GM23338 (cell line): ENCODE measurements around the gene ATP6V1G3. TPM values are rescaled to one million over a fixed set of nuclear protein-coding genes. Genes with fewer than 3 reads are reported as not detected.

Experiments
- ATAC-seq: fragments of 200-7000 bp; cut with Tn5 transposase; 3 replicates; pipeline ENCODE4 v1.9.1; 2020
- DNase-seq: peaks from one replicate; pipeline ENCODE4 v3.0.0-alpha.2; 2015; ENCODE audit warnings: low spot score
- H2AFZ ChIP-seq: fragments of 200-600 bp; sonication (generic); 2 replicates; pipeline ENCODE4 v1.8.0; 2016; ENCODE audit warnings: antibody characterized with exemption, mild to moderate bottlenecking, moderate library complexity
- H3F3A ChIP-seq: fragments of 200-600 bp; sonication (generic); replicated peaks from 2 replicates; pipeline ENCODE4 v1.8.0; 2017; ENCODE audit warnings: antibody characterized with exemption, mixed run types, low read depth
- H3K27ac ChIP-seq: fragments of 200-600 bp; sonication (generic); 2 replicates; pipeline ENCODE4 v1.6.1; 2016; ENCODE audit warnings: low read depth
- H3K27me3 ChIP-seq: fragments of 200-600 bp; sonication (generic); 2 replicates; pipeline ENCODE4 v1.8.0; 2016; ENCODE audit warnings: mild to moderate bottlenecking, mixed run types, moderate library complexity; ENCODE audit not compliant: insufficient read depth
- H3K36me3 ChIP-seq: fragments of 200-600 bp; sonication (generic); 2 replicates; pipeline ENCODE4 v1.8.0; 2016; ENCODE audit warnings: mild to moderate bottlenecking; ENCODE audit not compliant: insufficient read depth
- H3K4me1 ChIP-seq: fragments of 200-600 bp; sonication (generic); 2 replicates; pipeline ENCODE4 v1.8.0; 2016; ENCODE audit warnings: mild to moderate bottlenecking, moderate library complexity; ENCODE audit not compliant: insufficient read depth
- H3K4me2 ChIP-seq: fragments of 200-600 bp; sonication (generic); 2 replicates; pipeline ENCODE4 v1.7.1; 2017; ENCODE audit warnings: mixed run types
- H3K4me3 ChIP-seq: fragments of 200-600 bp; sonication (generic); 2 replicates; pipeline ENCODE4 v1.6.1; 2016; ENCODE audit warnings: mixed run types
- H3K79me2 ChIP-seq: fragments of 200-600 bp; sonication (generic); replicated peaks from 2 replicates; pipeline ENCODE4 v1.8.0; 2017; ENCODE audit warnings: mild to moderate bottlenecking; ENCODE audit not compliant: insufficient read depth
- H3K9me2 ChIP-seq: fragments of 200-600 bp; sonication (generic); 2 replicates; pipeline ENCODE4 v1.8.0; 2017; ENCODE audit not compliant: insufficient read depth
- H4K20me1 ChIP-seq: fragments of 200-600 bp; sonication (generic); replicated peaks from 2 replicates; pipeline ENCODE4 v1.8.0; 2017; ENCODE audit warnings: mild to moderate bottlenecking; ENCODE audit not compliant: insufficient read depth
- H3K27ac Mint-ChIP-seq: 2 replicates; pipeline ENCODE4 v1.8.0; 2020; ENCODE audit warnings: inconsistent platforms, mild to moderate bottlenecking, moderate library complexity, mixed read lengths
- H3K27me3 Mint-ChIP-seq: 3 replicates; pipeline ENCODE4 v1.8.0; 2022; ENCODE audit warnings: low read depth, mild to moderate bottlenecking, moderate library complexity, mixed read lengths, inconsistent platforms; ENCODE audit not compliant: insufficient read depth, poor library complexity
- H3K36me3 Mint-ChIP-seq: 3 replicates; pipeline ENCODE4 v1.8.0; 2021; ENCODE audit warnings: low read depth, mild to moderate bottlenecking, inconsistent platforms, moderate library complexity, mixed read lengths
- H3K4me1 Mint-ChIP-seq: 3 replicates; pipeline ENCODE4 v1.8.0; 2020; ENCODE audit warnings: mild to moderate bottlenecking, inconsistent platforms, mixed read lengths
- H3K4me3 Mint-ChIP-seq: 3 replicates; pipeline ENCODE4 v1.8.0; 2021; ENCODE audit warnings: moderate library complexity, mild to moderate bottlenecking, inconsistent platforms, mixed read lengths
- H3K9me3 Mint-ChIP-seq: 3 replicates; pipeline ENCODE4 v1.8.0; 2020; ENCODE audit warnings: moderate library complexity, mild to moderate bottlenecking, inconsistent platforms, mixed read lengths
- CREB1 ChIP-seq: fragments of 250-450 bp; sonication (Bioruptor Pico); IDR thresholded peaks from 2 replicates; pipeline ENCODE4 v1.5.0; 2020; ENCODE audit warnings: low read depth, mild to moderate bottlenecking, moderate library complexity
- EZH2 ChIP-seq: fragments of 200-600 bp; sonication (generic); IDR thresholded peaks from one replicate; pipeline ENCODE4 v1.8.0; 2017; ENCODE audit warnings: antibody characterized with exemption, mild to moderate bottlenecking, low read depth; ENCODE audit not compliant: unreplicated experiment
- EZH2phosphoT487 ChIP-seq: fragments of 200-600 bp; sonication (generic); IDR thresholded peaks from one replicate; pipeline ENCODE4 v1.8.1; 2018; ENCODE audit warnings: antibody characterized with exemption; ENCODE audit not compliant: unreplicated experiment
- JUNB ChIP-seq: IDR thresholded peaks from one replicate; pipeline ENCODE4 v1.6.1; 2016; ENCODE audit warnings: antibody characterized with exemption; ENCODE audit not compliant: unreplicated experiment
- NANOG ChIP-seq: IDR thresholded peaks from 2 replicates; pipeline ENCODE4 v1.6.1; 2016; ENCODE audit warnings: antibody characterized with exemption, borderline replicate concordance
- POLR2AphosphoS5 ChIP-seq: IDR thresholded peaks from 2 replicates; pipeline ENCODE4 v1.6.1; 2016; ENCODE audit warnings: antibody characterized with exemption, low read depth
- STAT1 ChIP-seq: IDR thresholded peaks from one replicate; pipeline ENCODE4 v1.6.1; 2016; ENCODE audit warnings: antibody characterized with exemption; ENCODE audit not compliant: unreplicated experiment
- ZNF114 ChIP-seq: fragments of 250-450 bp; sonication (Bioruptor Pico); IDR thresholded peaks from 2 replicates; pipeline ENCODE4 v1.5.0; 2020; ENCODE audit warnings: mild to moderate bottlenecking, moderate library complexity
- ZNF331 ChIP-seq: fragments of 250-450 bp; sonication (Bioruptor Pico); IDR thresholded peaks from 2 replicates; pipeline ENCODE4 v1.5.0; 2020; ENCODE audit warnings: low read depth, mild to moderate bottlenecking, moderate library complexity
- polyA plus RNA-seq: library from polyadenylated mRNA; unstranded; fragments of >200 nt; fragmentation: Nextera tagmentation; extraction: Ambion mirVana; gene quantifications from 2 replicates; pipeline ENCODE4 v1.2.1, GENCODE V29; 2016
- total RNA-seq: library from RNA; depleted of rRNA; stranded (reverse); fragments of >200 nt; shearing (Covaris generic); gene quantifications from 2 replicates; pipeline ENCODE4 v1.2.3, GENCODE V29; 2014
- TF ChIP-seq, protein P1 (sequence below): IDR thresholded peaks from one replicate; pipeline ENCODE4 v1.6.1; 2018; ENCODE audit warnings: antibody characterized with exemption; ENCODE audit not compliant: unreplicated experiment
- TF ChIP-seq, protein P2 (sequence below), 2 experiments: fragments of 200-600 bp in 1 of 2; sonication (generic) in 1 of 2; conservative IDR thresholded peaks; 2 replicates each; pipeline versions ENCODE4 v1.5.1 to v1.6.1; 2016 to 2017; ENCODE audit warnings: antibody characterized with exemption in 2 of 2, low read depth in 2 of 2, mild to moderate bottlenecking in 2 of 2, moderate library complexity in 1 of 2
- TF ChIP-seq, protein P3 (sequence below): fragments of 250-450 bp; sonication (Bioruptor Pico); IDR thresholded peaks from 2 replicates; pipeline ENCODE4 v1.5.0; 2020; ENCODE audit warnings: mild to moderate bottlenecking, moderate library complexity
- TF ChIP-seq, protein P4 (sequence below): IDR thresholded peaks from 2 replicates; pipeline ENCODE4 v1.6.1; 2016; ENCODE audit warnings: antibody characterized with exemption

Gene ATP6V1G3
- total and polyA plus RNA-seq, 2 experiments from 2014 or later = not detected

DNA sequence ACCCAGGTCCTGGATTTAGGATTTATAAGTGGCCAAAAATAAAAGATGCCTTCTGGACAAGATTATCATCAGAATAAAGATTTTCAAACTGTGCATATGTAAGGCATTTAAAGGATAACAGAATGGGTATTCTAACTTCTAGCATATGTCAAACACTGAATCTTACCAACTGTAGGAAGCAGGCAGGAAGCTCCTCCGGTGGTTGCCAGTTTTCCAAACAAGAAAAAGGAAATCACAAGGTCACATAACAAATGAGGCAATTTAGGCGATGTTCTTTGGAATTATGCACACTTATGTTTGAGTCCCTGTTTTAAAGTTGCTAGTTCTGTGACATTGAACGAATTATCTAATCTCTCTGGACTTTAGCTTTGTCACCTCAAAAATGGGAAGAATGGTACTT, 48.9 kb downstream of the ATP6V1G3 start:
- Histone ChIP-seq H3K4me3 (no peak overlapping the region), H4K20me1 (no peaks in the 10 kb centered on the region), H3K79me2 (no peaks in the 10 kb centered on the region), H3F3A (no peaks in the 10 kb centered on the region), H3K9me2 (no peaks in the 10 kb centered on the region), H3K27me3 (no peaks in the 10 kb centered on the region), H3K36me3 (no peaks in the 10 kb centered on the region), H3K4me2 (no peak overlapping the region), H3K4me1 (no peaks in the 10 kb centered on the region), H3K27ac (no peak overlapping the region), H2AFZ (no peak overlapping the region)
- ATAC-seq = no peak
- TF ChIP-seq, protein P1, sequence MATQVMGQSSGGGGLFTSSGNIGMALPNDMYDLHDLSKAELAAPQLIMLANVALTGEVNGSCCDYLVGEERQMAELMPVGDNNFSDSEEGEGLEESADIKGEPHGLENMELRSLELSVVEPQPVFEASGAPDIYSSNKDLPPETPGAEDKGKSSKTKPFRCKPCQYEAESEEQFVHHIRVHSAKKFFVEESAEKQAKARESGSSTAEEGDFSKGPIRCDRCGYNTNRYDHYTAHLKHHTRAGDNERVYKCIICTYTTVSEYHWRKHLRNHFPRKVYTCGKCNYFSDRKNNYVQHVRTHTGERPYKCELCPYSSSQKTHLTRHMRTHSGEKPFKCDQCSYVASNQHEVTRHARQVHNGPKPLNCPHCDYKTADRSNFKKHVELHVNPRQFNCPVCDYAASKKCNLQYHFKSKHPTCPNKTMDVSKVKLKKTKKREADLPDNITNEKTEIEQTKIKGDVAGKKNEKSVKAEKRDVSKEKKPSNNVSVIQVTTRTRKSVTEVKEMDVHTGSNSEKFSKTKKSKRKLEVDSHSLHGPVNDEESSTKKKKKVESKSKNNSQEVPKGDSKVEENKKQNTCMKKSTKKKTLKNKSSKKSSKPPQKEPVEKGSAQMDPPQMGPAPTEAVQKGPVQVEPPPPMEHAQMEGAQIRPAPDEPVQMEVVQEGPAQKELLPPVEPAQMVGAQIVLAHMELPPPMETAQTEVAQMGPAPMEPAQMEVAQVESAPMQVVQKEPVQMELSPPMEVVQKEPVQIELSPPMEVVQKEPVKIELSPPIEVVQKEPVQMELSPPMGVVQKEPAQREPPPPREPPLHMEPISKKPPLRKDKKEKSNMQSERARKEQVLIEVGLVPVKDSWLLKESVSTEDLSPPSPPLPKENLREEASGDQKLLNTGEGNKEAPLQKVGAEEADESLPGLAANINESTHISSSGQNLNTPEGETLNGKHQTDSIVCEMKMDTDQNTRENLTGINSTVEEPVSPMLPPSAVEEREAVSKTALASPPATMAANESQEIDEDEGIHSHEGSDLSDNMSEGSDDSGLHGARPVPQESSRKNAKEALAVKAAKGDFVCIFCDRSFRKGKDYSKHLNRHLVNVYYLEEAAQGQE = no peak
- TF ChIP-seq CREB1 (CRISPR knock-in tag) (no peak), NANOG (no peak), POLR2AphosphoS5 (no peak), STAT1 (no peak), ZNF114 (CRISPR knock-in tag) (no peak), ZNF331 (CRISPR knock-in tag) (no peak), EZH2phosphoT487 (no peak), EZH2 (no peak), JUNB (no peak)
- TF ChIP-seq, protein P2, sequence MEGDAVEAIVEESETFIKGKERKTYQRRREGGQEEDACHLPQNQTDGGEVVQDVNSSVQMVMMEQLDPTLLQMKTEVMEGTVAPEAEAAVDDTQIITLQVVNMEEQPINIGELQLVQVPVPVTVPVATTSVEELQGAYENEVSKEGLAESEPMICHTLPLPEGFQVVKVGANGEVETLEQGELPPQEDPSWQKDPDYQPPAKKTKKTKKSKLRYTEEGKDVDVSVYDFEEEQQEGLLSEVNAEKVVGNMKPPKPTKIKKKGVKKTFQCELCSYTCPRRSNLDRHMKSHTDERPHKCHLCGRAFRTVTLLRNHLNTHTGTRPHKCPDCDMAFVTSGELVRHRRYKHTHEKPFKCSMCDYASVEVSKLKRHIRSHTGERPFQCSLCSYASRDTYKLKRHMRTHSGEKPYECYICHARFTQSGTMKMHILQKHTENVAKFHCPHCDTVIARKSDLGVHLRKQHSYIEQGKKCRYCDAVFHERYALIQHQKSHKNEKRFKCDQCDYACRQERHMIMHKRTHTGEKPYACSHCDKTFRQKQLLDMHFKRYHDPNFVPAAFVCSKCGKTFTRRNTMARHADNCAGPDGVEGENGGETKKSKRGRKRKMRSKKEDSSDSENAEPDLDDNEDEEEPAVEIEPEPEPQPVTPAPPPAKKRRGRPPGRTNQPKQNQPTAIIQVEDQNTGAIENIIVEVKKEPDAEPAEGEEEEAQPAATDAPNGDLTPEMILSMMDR (conservative IDR thresholded peaks at IDR 0.05; ENCODE audit: low read depth in 2 of 2) = no peak
- TF ChIP-seq, protein P3, sequence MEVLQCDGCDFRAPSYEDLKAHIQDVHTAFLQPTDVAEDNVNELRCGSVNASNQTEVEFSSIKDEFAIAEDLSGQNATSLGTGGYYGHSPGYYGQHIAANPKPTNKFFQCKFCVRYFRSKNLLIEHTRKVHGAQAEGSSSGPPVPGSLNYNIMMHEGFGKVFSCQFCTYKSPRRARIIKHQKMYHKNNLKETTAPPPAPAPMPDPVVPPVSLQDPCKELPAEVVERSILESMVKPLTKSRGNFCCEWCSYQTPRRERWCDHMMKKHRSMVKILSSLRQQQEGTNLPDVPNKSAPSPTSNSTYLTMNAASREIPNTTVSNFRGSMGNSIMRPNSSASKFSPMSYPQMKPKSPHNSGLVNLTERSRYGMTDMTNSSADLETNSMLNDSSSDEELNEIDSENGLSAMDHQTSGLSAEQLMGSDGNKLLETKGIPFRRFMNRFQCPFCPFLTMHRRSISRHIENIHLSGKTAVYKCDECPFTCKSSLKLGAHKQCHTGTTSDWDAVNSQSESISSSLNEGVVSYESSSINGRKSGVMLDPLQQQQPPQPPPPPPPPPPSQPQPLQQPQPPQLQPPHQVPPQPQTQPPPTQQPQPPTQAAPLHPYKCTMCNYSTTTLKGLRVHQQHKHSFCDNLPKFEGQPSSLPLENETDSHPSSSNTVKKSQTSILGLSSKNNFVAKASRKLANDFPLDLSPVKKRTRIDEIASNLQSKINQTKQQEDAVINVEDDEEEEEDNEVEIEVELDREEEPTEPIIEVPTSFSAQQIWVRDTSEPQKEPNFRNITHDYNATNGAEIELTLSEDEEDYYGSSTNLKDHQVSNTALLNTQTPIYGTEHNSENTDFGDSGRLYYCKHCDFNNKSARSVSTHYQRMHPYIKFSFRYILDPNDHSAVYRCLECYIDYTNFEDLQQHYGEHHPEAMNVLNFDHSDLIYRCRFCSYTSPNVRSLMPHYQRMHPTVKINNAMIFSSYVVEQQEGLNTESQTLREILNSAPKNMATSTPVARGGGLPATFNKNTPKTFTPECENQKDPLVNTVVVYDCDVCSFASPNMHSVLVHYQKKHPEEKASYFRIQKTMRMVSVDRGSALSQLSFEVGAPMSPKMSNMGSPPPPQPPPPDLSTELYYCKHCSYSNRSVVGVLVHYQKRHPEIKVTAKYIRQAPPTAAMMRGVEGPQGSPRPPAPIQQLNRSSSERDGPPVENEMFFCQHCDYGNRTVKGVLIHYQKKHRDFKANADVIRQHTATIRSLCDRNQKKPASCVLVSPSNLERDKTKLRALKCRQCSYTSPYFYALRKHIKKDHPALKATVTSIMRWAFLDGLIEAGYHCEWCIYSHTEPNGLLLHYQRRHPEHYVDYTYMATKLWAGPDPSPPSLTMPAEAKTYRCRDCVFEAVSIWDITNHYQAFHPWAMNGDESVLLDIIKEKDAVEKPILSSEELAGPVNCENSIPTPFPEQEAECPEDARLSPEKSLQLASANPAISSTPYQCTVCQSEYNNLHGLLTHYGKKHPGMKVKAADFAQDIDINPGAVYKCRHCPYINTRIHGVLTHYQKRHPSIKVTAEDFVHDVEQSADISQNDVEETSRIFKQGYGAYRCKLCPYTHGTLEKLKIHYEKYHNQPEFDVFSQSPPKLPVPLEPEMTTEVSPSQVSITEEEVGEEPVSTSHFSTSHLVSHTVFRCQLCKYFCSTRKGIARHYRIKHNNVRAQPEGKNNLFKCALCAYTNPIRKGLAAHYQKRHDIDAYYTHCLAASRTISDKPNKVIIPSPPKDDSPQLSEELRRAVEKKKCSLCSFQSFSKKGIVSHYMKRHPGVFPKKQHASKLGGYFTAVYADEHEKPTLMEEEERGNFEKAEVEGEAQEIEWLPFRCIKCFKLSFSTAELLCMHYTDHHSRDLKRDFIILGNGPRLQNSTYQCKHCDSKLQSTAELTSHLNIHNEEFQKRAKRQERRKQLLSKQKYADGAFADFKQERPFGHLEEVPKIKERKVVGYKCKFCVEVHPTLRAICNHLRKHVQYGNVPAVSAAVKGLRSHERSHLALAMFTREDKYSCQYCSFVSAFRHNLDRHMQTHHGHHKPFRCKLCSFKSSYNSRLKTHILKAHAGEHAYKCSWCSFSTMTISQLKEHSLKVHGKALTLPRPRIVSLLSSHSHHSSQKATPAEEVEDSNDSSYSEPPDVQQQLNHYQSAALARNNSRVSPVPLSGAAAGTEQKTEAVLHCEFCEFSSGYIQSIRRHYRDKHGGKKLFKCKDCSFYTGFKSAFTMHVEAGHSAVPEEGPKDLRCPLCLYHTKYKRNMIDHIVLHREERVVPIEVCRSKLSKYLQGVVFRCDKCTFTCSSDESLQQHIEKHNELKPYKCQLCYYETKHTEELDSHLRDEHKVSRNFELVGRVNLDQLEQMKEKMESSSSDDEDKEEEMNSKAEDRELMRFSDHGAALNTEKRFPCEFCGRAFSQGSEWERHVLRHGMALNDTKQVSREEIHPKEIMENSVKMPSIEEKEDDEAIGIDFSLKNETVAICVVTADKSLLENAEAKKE (CRISPR knock-in tag) = no peak
- TF ChIP-seq, protein P4, sequence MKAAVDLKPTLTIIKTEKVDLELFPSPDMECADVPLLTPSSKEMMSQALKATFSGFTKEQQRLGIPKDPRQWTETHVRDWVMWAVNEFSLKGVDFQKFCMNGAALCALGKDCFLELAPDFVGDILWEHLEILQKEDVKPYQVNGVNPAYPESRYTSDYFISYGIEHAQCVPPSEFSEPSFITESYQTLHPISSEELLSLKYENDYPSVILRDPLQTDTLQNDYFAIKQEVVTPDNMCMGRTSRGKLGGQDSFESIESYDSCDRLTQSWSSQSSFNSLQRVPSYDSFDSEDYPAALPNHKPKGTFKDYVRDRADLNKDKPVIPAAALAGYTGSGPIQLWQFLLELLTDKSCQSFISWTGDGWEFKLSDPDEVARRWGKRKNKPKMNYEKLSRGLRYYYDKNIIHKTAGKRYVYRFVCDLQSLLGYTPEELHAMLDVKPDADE = no peak
- H3K4me3 Mint-ChIP-seq = no peak overlapping the region
- no peak overlapping the region for H3K27ac Mint-ChIP-seq
- H3K4me1 Mint-ChIP-seq = peaks cover 5% of the 10 kb centered on the region; the same call in 2 of the 3 replicates
- H3K27me3 Mint-ChIP-seq = peaks cover 3% of the 10 kb centered on the region
- DNase-seq = no peak
- H3K9me3 Mint-ChIP-seq = no peaks in the 10 kb centered on the region
- no peaks in the 10 kb centered on the region for H3K36me3 Mint-ChIP-seq
